GM23338 (cell line): ENCODE results near the gene LSM14A. TPM values are rescaled to one million over a fixed set of nuclear protein-coding genes. Genes with fewer than 3 reads are reported as not detected.

ENCODE experiments used
- ATAC-seq: fragments of 200-7000 bp; cut with Tn5 transposase; 3 replicates; pipeline ENCODE4 v1.9.1; 2020
- DNase-seq: peaks from one replicate; pipeline ENCODE4 v3.0.0-alpha.2; 2015; ENCODE audit warnings: low spot score
- H2AFZ ChIP-seq: fragments of 200-600 bp; sonication (generic); 2 replicates; pipeline ENCODE4 v1.8.0; 2016; ENCODE audit warnings: antibody characterized with exemption, mild to moderate bottlenecking, moderate library complexity
- H3F3A ChIP-seq: fragments of 200-600 bp; sonication (generic); replicated peaks from 2 replicates; pipeline ENCODE4 v1.8.0; 2017; ENCODE audit warnings: antibody characterized with exemption, mixed run types, low read depth
- H3K27ac ChIP-seq: fragments of 200-600 bp; sonication (generic); 2 replicates; pipeline ENCODE4 v1.6.1; 2016; ENCODE audit warnings: low read depth
- H3K27me3 ChIP-seq: fragments of 200-600 bp; sonication (generic); 2 replicates; pipeline ENCODE4 v1.8.0; 2016; ENCODE audit warnings: mild to moderate bottlenecking, mixed run types, moderate library complexity; ENCODE audit not compliant: insufficient read depth
- H3K36me3 ChIP-seq: fragments of 200-600 bp; sonication (generic); 2 replicates; pipeline ENCODE4 v1.8.0; 2016; ENCODE audit warnings: mild to moderate bottlenecking; ENCODE audit not compliant: insufficient read depth
- H3K4me1 ChIP-seq: fragments of 200-600 bp; sonication (generic); 2 replicates; pipeline ENCODE4 v1.8.0; 2016; ENCODE audit warnings: mild to moderate bottlenecking, moderate library complexity; ENCODE audit not compliant: insufficient read depth
- H3K4me2 ChIP-seq: fragments of 200-600 bp; sonication (generic); 2 replicates; pipeline ENCODE4 v1.7.1; 2017; ENCODE audit warnings: mixed run types
- H3K4me3 ChIP-seq: fragments of 200-600 bp; sonication (generic); 2 replicates; pipeline ENCODE4 v1.6.1; 2016; ENCODE audit warnings: mixed run types
- H3K79me2 ChIP-seq: fragments of 200-600 bp; sonication (generic); replicated peaks from 2 replicates; pipeline ENCODE4 v1.8.0; 2017; ENCODE audit warnings: mild to moderate bottlenecking; ENCODE audit not compliant: insufficient read depth
- H3K9me2 ChIP-seq: fragments of 200-600 bp; sonication (generic); 2 replicates; pipeline ENCODE4 v1.8.0; 2017; ENCODE audit not compliant: insufficient read depth
- H4K20me1 ChIP-seq: fragments of 200-600 bp; sonication (generic); replicated peaks from 2 replicates; pipeline ENCODE4 v1.8.0; 2017; ENCODE audit warnings: mild to moderate bottlenecking; ENCODE audit not compliant: insufficient read depth
- H3K27ac Mint-ChIP-seq: 2 replicates; pipeline ENCODE4 v1.8.0; 2020; ENCODE audit warnings: inconsistent platforms, mild to moderate bottlenecking, moderate library complexity, mixed read lengths
- H3K27me3 Mint-ChIP-seq: 3 replicates; pipeline ENCODE4 v1.8.0; 2022; ENCODE audit warnings: low read depth, mild to moderate bottlenecking, moderate library complexity, mixed read lengths, inconsistent platforms; ENCODE audit not compliant: insufficient read depth, poor library complexity
- H3K36me3 Mint-ChIP-seq: 3 replicates; pipeline ENCODE4 v1.8.0; 2021; ENCODE audit warnings: low read depth, mild to moderate bottlenecking, inconsistent platforms, moderate library complexity, mixed read lengths
- H3K4me1 Mint-ChIP-seq: 3 replicates; pipeline ENCODE4 v1.8.0; 2020; ENCODE audit warnings: mild to moderate bottlenecking, inconsistent platforms, mixed read lengths
- H3K4me3 Mint-ChIP-seq: 3 replicates; pipeline ENCODE4 v1.8.0; 2021; ENCODE audit warnings: moderate library complexity, mild to moderate bottlenecking, inconsistent platforms, mixed read lengths
- H3K9me3 Mint-ChIP-seq: 3 replicates; pipeline ENCODE4 v1.8.0; 2020; ENCODE audit warnings: moderate library complexity, mild to moderate bottlenecking, inconsistent platforms, mixed read lengths
- CTCF ChIP-seq, 2 experiments: fragments of 200-600 bp in 1 of 2; sonication (generic) in 1 of 2; conservative IDR thresholded peaks; 2 replicates each; pipeline versions ENCODE4 v1.5.1 to v1.6.1; 2016 to 2017; ENCODE audit warnings: antibody characterized with exemption in 2 of 2, low read depth in 2 of 2, mild to moderate bottlenecking in 2 of 2, moderate library complexity in 1 of 2
- EZH2 ChIP-seq: fragments of 200-600 bp; sonication (generic); IDR thresholded peaks from one replicate; pipeline ENCODE4 v1.8.0; 2017; ENCODE audit warnings: antibody characterized with exemption, mild to moderate bottlenecking, low read depth; ENCODE audit not compliant: unreplicated experiment
- EZH2phosphoT487 ChIP-seq: fragments of 200-600 bp; sonication (generic); IDR thresholded peaks from one replicate; pipeline ENCODE4 v1.8.1; 2018; ENCODE audit warnings: antibody characterized with exemption; ENCODE audit not compliant: unreplicated experiment
- JUNB ChIP-seq: IDR thresholded peaks from one replicate; pipeline ENCODE4 v1.6.1; 2016; ENCODE audit warnings: antibody characterized with exemption; ENCODE audit not compliant: unreplicated experiment
- POLR2AphosphoS5 ChIP-seq: IDR thresholded peaks from 2 replicates; pipeline ENCODE4 v1.6.1; 2016; ENCODE audit warnings: antibody characterized with exemption, low read depth
- STAT1 ChIP-seq: IDR thresholded peaks from one replicate; pipeline ENCODE4 v1.6.1; 2016; ENCODE audit warnings: antibody characterized with exemption; ENCODE audit not compliant: unreplicated experiment
- ZNF114 ChIP-seq: fragments of 250-450 bp; sonication (Bioruptor Pico); IDR thresholded peaks from 2 replicates; pipeline ENCODE4 v1.5.0; 2020; ENCODE audit warnings: mild to moderate bottlenecking, moderate library complexity
- ZNF331 ChIP-seq: fragments of 250-450 bp; sonication (Bioruptor Pico); IDR thresholded peaks from 2 replicates; pipeline ENCODE4 v1.5.0; 2020; ENCODE audit warnings: low read depth, mild to moderate bottlenecking, moderate library complexity
- polyA plus RNA-seq: library from polyadenylated mRNA; unstranded; fragments of >200 nt; fragmentation: Nextera tagmentation; extraction: Ambion mirVana; gene quantifications from 2 replicates; pipeline ENCODE4 v1.2.1, GENCODE V29; 2016
- total RNA-seq: library from RNA; depleted of rRNA; stranded (reverse); fragments of >200 nt; shearing (Covaris generic); gene quantifications from 2 replicates; pipeline ENCODE4 v1.2.3, GENCODE V29; 2014

The LSM14A gene
- total and polyA plus RNA-seq, 2 experiments from 2014 or later = 109 to 166 TPM

GRCh38 chr19:34231439-34231838, 59.1 kb downstream of the LSM14A start:
- Mint-ChIP-seq H3K9me3 (no peaks in the 10 kb centered on the region; the same call in 2 of the 3 replicates), H3K4me3 (peak overlapping the region; percentile 32; the same call in 1 of the 3 replicates)

GRCh38 chr19:34232566-34233481, 60.5 kb downstream of the LSM14A start:
- Mint-ChIP-seq H3K36me3 (peaks cover 24% of the 10 kb centered on the region), H3K27me3 (peaks cover 5% of the 10 kb centered on the region), H3K4me1 (peaks cover 37% of the 10 kb centered on the region), H3K27ac (peak overlapping the region; percentile 82), H3K9me3 (no peaks in the 10 kb centered on the region; the same call in 2 of the 3 replicates), H3K4me3 (no peak overlapping the region)
- no peaks in the 10 kb centered on the region for H3K79me2 ChIP-seq
- no peak overlapping the region for H2AFZ ChIP-seq
- ATAC-seq (no peak), DNase-seq (no peak)
- H3K27me3 ChIP-seq = no peaks in the 10 kb centered on the region
- no peak overlapping the region for H3K4me2 ChIP-seq
- no peak overlapping the region for H3K4me3 ChIP-seq
- H3K9me2 ChIP-seq = no peaks in the 10 kb centered on the region
- H3K36me3 ChIP-seq = peaks cover 16% of the 10 kb centered on the region
- peak overlapping the region; percentile 76; the same call in 1 of the 2 replicates for H3K27ac ChIP-seq
- H3F3A ChIP-seq = peaks cover 26% of the 10 kb centered on the region
- peaks cover 34% of the 10 kb centered on the region for H3K4me1 ChIP-seq
- no peaks in the 10 kb centered on the region; the same call in none of the 2 replicates for H4K20me1 ChIP-seq
- no peak for TF ChIP-seq CTCF (conservative IDR thresholded peaks at IDR 0.05; ENCODE audit: low read depth in 2 of 2)
- no peak for TF ChIP-seq POLR2AphosphoS5
- no peak for TF ChIP-seq EZH2
- no peak for TF ChIP-seq EZH2phosphoT487
- TF ChIP-seq ZNF331 (CRISPR knock-in tag) = no peak
- TF ChIP-seq STAT1 = no peak
- no peak for TF ChIP-seq ZNF114

More at GRCh38 chr19:34231439-34231838, 59.1 kb downstream of the LSM14A start:
- Histone ChIP-seq H4K20me1 (no peaks in the 10 kb centered on the region; the same call in none of the 2 replicates), H3K27me3 (no peaks in the 10 kb centered on the region), H3K4me2 (peak overlapping the region; percentile 56), H2AFZ (no peak overlapping the region), H3K36me3 (peaks cover 23% of the 10 kb centered on the region), H3K4me1 (peaks cover 25% of the 10 kb centered on the region), H3K9me2 (no peaks in the 10 kb centered on the region), H3F3A (peaks cover 29% of the 10 kb centered on the region), H3K27ac (peak overlapping the region; percentile 71; the same call in 1 of the 2 replicates), H3K79me2 (no peaks in the 10 kb centered on the region; the same call in 1 of the 2 replicates), H3K4me3 (no peak overlapping the region)
- ATAC-seq = peak; percentile 68
- H3K27me3 Mint-ChIP-seq = peaks cover 3% of the 10 kb centered on the region
- peaks cover 27% of the 10 kb centered on the region for H3K4me1 Mint-ChIP-seq
- DNase-seq = peak; percentile 45
- TF ChIP-seq EZH2 (no peak), POLR2AphosphoS5 (no peak), CTCF (conservative IDR thresholded peaks at IDR 0.05; ENCODE audit: low read depth in 2 of 2) (no peak), ZNF331 (CRISPR knock-in tag) (no peak), JUNB (no peak), EZH2phosphoT487 (no peak), ZNF114 (no peak)
- peaks cover 36% of the 10 kb centered on the region for H3K36me3 Mint-ChIP-seq
- peak overlapping the region; percentile 68 for H3K27ac Mint-ChIP-seq
